Measurements from ENCODE around the gene CS.
A peak's percentile ranks its signal among the peaks of the same experiment; 100 is the strongest.
"Not testable (repeated sequence)": the region's sequence is repeated elsewhere in the genome, so short reads cannot be mapped to it uniquely, and the experiment has no call there.

Gene CS

GRCh38 chr12:56271031-56271430, 29.1 kb downstream of the CS start:
- Histone ChIP-seq H3K79me2 (no peaks in the 10 kb centered on the region), H3K27me3 (ENCODE audit: control insufficient read depth, insufficient read depth, low read length) (no peaks in the 10 kb centered on the region), H3K9me3 (ENCODE audit: control insufficient read depth, low read length) (no peaks in the 10 kb centered on the region), H3K36me3 (ENCODE audit: control insufficient read depth, insufficient read depth, low read length) (no peaks in the 10 kb centered on the region), H3K4me1 (no peaks in the 10 kb centered on the region), H3K9ac (no peak overlapping the region), H3K27ac (no peak overlapping the region), H2AFZ (no peak overlapping the region), H3K4me2 (ENCODE audit: low read length) (no peak overlapping the region), H3K4me3 (ENCODE audit: low read depth, low read length) (no peak overlapping the region)
- peak; percentile 27 for TF ChIP-seq CTCF (IDR thresholded peaks at IDR 0.05)

- H3K27ac ChIP-seq = peak overlapping the region; percentile 91
- H3K9me3 ChIP-seq (ENCODE audit: control insufficient read depth, low read length) = no peaks in the 10 kb centered on the region
- no peak for TF ChIP-seq CTCF (IDR thresholded peaks at IDR 0.05)
- H3K36me3 ChIP-seq (ENCODE audit: control insufficient read depth, insufficient read depth, low read length) = no peaks in the 10 kb centered on the region
- H2AFZ ChIP-seq = peak overlapping the region; percentile 99
- H3K27me3 ChIP-seq (ENCODE audit: control insufficient read depth, insufficient read depth, low read length) = no peaks in the 10 kb centered on the region
- H3K9ac ChIP-seq = no peak overlapping the region
- peak overlapping the region; percentile 94 for H3K4me2 ChIP-seq (ENCODE audit: low read length)
- H3K79me2 ChIP-seq = no peaks in the 10 kb centered on the region
- no peaks in the 10 kb centered on the region for H3K4me1 ChIP-seq
- H3K4me3 ChIP-seq (ENCODE audit: low read depth, low read length) = peak overlapping the region; percentile 78
These were observed 32.6 kb downstream of the CS start for GRCh38 chr12:56267443-56268071.

GRCh38 chr12:56266693-56267442, 33.3 kb downstream of the CS start, which contains the start of gene COQ10A:
TSS of gene COQ10A (plus strand) at chr12:56266942. CDS start at chr12:56267119, 177 bp downstream.
- Histone ChIP-seq H3K27me3 (ENCODE audit: control insufficient read depth, insufficient read depth, low read length) (no peaks in the 10 kb centered on the region), H2AFZ (peak within 1 kb of the TSS; percentile 99), H3K79me2 (no peaks in the 10 kb centered on the region), H3K4me2 (ENCODE audit: low read length) (peak within 1 kb of the TSS; percentile 94), H3K4me1 (no peaks in the 10 kb centered on the region), H3K27ac (peak within 1 kb of the TSS; percentile 91), H3K36me3 (ENCODE audit: control insufficient read depth, insufficient read depth, low read length) (no peaks in the 10 kb centered on the region), H3K4me3 (ENCODE audit: low read depth, low read length) (peak within 1 kb of the TSS; percentile 78), H3K9me3 (ENCODE audit: control insufficient read depth, low read length) (no peaks in the 10 kb centered on the region), H3K9ac (no peak within 1 kb of the TSS)
- TF ChIP-seq CTCF (IDR thresholded peaks at IDR 0.05) = peak; percentile 81

GRCh38 chr12:56266068-56266692, 34.0 kb downstream of the CS start:
- H3K27me3 ChIP-seq (ENCODE audit: control insufficient read depth, insufficient read depth, low read length); H3K9ac ChIP-seq; H3K36me3 ChIP-seq (ENCODE audit: control insufficient read depth, insufficient read depth, low read length); H3K9me3 ChIP-seq (ENCODE audit: control insufficient read depth, low read length); H3K79me2 ChIP-seq; H3K4me1 ChIP-seq: not testable (repeated sequence)
- peak overlapping the region; percentile 91 for H3K27ac ChIP-seq
- H2AFZ ChIP-seq = peak overlapping the region; percentile 99
- H3K4me3 ChIP-seq (ENCODE audit: low read depth, low read length) = peak overlapping the region; percentile 78
- H3K4me2 ChIP-seq (ENCODE audit: low read length) = peak overlapping the region; percentile 94

GRCh38 chr12:56262955-56263354, 37.2 kb downstream of the CS start:
- not testable (repeated sequence) for H3K36me3 ChIP-seq (ENCODE audit: control insufficient read depth, insufficient read depth, low read length); H3K27ac ChIP-seq; H3K4me2 ChIP-seq (ENCODE audit: low read length); H3K4me3 ChIP-seq (ENCODE audit: low read depth, low read length); H2AFZ ChIP-seq; H3K4me1 ChIP-seq; H3K79me2 ChIP-seq; H3K27me3 ChIP-seq (ENCODE audit: control insufficient read depth, insufficient read depth, low read length); H3K9ac ChIP-seq; H3K9me3 ChIP-seq (ENCODE audit: control insufficient read depth, low read length)
